ENCODE data around the gene AP5M1.
"Not testable (repeated sequence)": the region's sequence is repeated elsewhere in the genome, so short reads cannot be mapped to it uniquely, and the experiment has no call there.

The AP5M1 gene

DNA sequence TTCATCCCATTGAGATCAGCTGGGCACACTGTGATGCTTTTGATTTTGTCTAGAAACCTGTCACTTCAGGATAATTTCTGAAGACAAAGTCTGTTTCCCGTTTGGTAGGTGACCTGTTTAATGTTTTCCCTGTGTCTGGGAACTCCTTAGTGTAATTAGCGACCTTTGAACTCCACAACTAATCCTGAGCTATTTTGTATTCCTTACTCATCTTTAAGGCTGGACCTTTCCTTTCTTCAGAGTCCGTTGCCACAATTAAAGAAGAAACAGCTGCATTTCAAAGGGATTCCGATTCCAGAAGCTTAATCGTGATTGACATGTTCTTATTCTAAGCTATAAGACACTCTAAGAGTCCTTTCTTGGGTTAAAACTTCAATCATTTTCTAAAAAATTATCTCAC, 22.0 kb downstream of the AP5M1 start:
- in situ Hi-C loops (cut with HindIII; ENCODE audit: low sequenced_read_pairs), result no loop called here

DNA sequence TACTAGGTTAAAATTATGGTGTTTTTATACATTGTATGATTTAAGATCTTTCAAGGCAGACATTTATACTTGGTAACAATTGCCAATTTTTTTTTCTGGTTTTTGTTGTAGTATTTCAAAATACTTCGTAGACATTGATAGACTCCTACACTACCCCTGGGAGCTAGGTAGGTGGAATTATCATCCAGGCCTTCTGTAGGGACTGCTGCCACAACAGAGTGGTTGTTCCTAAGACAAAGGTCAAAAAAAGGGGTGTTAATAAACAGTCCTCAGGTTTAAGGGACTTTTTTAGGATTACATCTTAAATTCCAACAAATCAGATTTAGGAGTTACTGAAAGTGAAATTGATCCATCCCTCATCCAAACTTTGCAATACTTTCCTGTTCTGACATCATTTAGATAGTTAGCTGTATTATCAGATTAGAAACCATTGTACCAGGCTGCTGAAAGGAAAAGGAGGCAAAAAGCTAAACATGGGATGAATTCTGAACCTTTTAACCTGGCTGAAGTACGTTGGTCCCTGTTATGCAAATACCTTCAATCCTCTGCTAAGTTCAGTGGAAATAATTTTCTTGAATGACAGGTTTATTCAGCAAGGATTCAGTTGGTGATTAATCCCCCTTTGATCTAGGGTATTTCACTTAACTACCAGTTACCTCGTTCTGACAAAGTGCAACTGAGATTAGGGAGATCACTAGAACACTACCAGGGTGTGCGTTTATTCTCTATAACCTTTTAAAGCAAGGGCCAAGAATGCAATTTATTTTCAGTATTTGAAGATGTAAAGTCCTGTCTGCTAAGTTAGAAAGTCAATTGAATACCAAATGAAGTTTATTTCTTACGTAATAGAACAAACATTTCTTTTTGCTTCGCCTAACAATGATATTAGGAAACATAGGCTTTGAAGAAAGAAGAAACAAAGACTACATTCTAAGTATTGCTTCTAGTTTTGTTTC, 23.2 kb downstream of the AP5M1 start:
- in situ Hi-C loops (cut with HindIII; ENCODE audit: low sequenced_read_pairs), result no loop called here

DNA sequence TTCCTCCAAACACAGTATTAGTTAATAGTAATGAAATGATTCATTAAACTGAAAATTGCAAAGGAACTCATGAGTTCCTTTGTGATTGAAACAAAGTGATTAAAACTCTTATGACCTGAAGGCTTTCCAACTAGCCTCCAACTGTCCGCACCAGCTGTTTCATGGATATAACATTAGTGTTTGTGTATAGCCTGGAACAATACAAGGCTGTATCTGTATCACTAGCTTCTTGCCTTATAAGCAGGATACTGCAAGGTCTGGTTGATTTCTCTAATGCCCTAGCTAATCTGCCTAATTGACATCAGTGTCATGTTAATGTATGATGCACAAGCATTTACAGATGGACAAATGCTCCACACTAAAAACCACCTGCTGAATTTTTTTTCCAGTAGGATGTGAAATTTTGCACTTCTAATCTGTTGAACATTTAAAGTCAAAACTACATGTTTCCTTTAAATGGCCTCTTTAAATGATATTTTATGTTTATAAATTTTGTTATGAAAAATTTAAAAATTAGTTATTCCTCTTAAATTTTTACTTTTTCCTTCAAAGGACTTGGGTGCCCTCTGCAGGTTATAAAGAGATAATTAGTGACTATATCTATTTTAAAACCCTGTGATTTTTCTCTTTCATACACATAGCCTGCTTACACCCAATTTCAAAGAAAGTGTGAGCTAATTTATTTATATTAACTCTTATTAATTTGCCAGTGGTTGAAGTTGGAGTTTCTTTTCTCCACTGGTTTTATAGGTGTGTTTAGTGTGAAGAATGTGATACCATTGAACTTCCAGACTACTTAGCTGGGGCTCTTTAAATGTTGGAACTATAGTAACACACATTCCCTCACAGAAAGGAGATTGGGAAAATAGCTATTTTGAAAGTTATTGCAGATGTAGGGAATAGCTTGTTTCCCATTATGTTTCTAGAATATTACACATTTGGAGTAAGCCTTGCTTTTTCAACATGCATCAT, 25.4 kb downstream of the AP5M1 start:
- in situ Hi-C loops (cut with HindIII; ENCODE audit: low sequenced_read_pairs), result no loop called here

DNA sequence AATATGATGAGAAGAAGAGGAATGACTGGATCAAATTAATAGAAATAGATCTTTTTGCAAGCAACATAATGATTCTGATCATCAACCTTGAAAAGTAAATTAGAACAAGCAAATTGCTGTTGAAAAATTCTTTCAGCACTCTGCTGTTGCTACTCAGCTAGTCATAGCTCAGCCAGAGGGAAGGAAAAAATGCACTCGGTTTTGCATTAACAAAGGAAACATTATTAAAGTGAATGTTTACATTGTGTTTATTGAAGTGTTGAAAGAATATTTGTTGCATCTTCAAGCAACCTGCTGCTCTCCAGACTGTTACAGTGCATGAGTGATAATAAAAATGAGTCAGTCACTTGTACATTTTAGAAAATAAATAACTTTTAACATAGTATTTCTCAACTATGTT, 26.5 kb downstream of the AP5M1 start:
- in situ Hi-C loops (cut with HindIII; ENCODE audit: low sequenced_read_pairs), result no loop called here

DNA sequence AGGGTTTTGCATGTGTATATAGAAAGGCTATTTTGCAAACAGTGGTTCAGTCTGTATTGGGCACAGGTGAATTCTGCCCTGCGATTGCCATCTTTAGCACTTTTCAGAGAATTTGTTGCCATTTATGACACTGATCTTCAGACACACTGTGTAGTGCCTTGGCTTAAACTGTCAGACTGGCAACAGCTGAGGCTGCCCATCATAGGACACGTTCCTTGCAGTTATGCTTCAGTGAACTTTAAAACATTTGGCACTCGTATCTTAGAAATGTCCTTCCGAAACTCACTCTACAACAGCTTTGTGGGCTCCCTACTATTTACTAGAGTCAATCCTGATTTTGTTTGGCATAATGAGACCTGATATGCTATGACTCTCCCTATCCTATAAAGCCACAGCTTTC, 29.1 kb downstream of the AP5M1 start:
- in situ Hi-C loops (cut with HindIII; ENCODE audit: low sequenced_read_pairs), result no loop called here

DNA sequence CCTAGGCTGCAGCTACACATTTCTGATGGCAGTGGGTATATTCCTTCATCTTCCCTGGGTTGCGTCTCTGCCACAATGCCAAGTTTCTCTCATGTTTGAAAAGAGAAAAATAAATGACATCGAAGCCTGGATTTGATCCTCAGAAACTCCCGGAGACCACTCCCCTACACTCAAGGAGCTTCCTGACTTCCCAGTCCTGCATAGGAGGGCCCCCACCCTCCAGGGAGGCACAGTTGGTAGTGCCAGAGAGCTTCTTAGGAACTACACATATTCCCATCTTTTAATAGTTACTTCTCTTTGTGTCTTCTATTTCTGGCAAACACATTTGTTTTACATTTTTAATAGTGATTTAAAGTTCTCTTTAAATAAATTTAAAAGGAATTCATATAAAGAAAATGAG, 30.7 kb downstream of the AP5M1 start:
- in situ Hi-C loops (cut with HindIII; ENCODE audit: low sequenced_read_pairs), result no loop called here

DNA sequence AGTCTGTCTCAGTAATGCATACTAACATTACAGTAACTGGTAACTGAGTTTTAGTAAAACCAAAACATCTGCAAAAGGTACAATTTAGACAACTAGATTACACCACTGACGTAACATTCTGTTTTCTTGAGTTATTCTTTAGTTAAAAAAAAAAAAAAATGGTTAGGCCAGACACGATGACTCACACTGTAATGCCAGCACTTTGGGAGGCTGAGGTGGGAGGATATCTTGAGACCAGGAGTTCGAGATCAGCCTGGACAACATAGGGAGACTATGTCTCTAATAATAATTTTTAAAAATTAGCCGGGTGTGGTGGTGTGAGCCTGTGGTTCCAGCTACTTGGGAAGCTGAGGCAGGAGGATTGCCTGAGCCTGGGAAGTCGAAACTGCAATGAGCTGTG, 34.1 kb downstream of the AP5M1 start:
- in situ Hi-C loops (cut with HindIII; ENCODE audit: low sequenced_read_pairs), result no loop called here

DNA sequence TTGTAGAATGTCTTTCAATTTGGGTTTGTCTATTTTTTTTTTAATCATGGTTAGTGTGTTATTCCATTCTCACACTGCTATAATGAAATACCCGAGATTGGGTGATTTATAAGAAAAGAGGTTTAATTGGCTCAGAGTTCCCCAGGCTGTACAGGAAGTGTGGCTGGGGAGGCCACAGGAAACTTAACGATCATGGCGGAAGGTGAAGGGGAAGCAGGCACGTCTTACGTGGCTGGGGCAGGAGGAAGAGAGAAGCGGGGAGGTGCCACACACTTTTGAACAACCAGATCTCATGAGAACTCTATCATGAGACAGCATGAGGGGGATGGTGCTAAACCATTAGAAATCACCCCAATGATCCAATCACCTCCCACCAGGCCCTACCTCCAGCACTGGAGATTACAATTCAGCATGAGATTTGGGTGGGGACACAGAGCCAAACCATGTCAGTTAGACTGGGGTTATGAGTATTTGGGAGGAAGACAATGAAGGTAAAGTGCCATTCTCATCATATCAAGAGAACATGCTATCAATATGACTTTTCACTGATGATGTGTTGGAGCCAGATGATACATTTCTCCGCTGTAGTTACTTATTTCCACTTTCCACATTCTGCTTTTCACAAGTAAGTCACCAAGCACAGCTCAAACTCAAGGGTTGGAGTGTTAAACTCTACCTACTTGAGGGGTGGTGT, 45.8 kb downstream of the AP5M1 start:
- in situ Hi-C loops (cut with HindIII; ENCODE audit: low sequenced_read_pairs), result no loop called here

DNA sequence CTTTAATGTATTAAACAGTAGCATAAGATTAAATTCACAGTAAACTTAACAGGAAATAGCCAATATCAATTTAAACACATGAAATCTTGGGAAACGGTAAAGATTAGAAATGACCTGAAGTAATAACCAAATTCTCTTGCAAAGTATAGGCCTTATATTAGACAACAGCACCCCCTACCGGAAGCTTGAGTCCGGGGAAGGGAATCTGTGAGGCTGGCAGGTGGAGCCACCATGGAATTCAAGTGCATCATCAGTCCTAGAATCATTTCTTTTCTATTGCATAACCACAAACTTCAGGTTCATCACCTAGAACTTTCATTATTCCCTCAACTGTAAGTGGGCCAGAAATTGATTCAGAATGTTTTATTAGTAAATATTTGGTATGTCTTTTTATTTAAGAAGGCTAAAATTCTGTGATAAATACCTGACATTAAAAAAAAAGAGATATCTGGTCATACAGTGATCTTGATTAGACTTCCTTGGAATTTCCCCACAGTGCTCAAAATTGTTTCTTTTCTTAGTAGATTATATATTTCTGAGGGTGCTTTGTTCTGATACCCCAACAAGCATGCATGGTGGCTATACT, 48.6 kb downstream of the AP5M1 start:
- in situ Hi-C loops (cut with HindIII; ENCODE audit: low sequenced_read_pairs), result no loop called here

DNA sequence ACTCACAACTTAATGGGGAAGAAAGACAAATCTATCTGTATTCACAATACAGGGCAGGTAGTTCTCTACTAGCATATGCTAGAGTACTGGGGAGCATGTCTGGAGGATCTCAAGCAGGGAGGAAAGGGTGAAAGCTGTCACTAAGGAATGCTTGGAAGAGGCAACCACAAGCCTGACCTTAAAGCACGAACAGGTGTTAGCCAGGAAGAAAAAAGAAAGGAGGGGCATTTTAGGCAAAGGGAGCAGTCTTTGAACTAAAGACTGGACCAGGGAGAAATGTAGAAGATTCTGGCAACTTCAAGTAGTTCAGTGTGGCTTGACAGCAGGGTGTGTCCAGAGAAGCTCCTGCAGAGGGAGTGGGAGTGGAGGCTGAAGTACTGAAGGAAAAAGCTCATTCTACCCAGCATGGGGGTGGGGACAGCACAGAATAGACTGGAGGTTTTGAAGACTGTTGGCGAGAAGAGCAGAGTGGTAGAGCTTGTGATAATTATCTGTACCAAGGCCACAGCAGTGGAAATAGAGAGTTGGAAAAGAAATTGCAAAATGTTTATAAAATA, 50.9 kb downstream of the AP5M1 start:
- in situ Hi-C loops (cut with HindIII; ENCODE audit: low sequenced_read_pairs), result no loop called here

DNA sequence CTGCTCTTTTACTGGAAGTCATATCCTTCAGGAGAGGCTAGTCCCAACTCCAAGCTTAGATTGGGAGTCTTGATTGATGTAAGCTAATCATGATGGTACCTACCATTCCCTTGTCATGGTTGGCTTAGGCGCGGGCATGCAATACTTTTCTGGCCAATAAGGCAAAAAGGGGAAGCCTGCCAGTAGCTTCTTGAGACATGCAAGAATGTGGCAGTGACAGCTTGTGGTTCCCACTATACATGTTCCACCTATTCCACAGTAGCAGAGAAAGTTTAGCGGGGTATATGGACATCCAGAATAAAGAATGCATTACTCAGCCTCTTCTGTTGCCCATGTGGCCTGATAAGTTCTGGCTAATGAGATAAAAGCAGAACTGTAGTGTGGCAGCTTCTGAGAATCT, 55.0 kb downstream of the AP5M1 start:
- in situ Hi-C loops (cut with HindIII; ENCODE audit: low sequenced_read_pairs), result no loop called here

DNA sequence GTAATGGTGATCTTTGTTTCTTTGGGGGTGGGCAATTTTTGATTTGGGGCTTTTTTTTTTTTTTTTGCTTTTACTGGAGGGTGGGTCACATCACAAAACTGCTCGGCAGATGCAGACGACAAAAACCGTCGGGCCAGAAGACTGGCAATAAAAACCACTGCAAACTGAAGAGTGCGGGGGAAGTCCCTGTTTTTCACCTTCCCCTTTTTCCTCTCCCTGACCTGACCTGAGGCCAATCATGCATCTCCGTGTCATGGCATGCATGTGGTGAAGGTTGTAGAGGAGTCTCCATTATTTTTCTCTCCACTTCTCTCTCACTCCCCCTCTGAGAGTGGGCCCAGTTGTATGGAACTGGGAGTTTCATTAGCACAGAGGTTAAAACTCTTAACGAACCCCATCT, 57.5 kb downstream of the AP5M1 start:
- in situ Hi-C loops (cut with HindIII; ENCODE audit: low sequenced_read_pairs), result no loop called here

DNA sequence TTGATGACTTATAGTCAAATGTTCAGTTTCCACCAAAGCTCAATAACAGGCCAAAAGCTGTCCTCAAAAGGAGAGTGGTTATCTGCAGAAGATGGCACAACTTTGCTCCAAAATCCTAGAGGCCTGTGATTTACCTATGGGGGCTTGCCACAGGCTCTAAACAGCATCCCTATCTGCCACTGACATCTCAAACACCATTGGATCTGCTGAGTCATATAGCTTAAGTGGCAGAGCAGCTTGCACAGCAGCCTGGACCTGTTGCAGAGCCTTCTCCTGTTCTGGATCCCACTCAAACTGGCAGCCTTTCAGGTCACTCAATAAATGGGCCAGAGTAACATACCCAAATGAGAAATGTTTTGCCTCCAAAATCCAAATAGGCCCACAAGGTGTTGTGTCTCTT, 61.1 kb downstream of the AP5M1 start:
- in situ Hi-C loops (cut with HindIII; ENCODE audit: low sequenced_read_pairs), result no loop called here

DNA sequence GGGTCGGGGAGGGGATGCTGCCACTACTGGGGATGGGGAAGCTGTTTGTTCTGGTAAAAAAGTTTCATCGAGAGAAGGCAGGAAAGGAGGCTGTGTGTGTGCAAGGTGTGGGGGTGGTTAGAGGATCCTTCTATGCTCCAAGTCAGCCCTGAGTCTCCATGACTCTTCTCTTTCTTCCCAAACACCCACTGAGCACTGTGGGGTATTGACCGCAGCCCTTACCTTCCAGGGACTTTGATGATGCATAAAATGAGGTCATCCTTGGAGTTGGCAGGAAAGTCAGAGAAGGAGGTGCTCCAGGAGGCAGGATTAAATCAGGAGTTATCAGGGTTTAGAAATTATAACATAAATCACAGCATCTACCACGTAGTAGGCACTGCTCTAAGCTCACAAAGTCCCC, 63.7 kb downstream of the AP5M1 start:
- in situ Hi-C loops (cut with HindIII; ENCODE audit: low sequenced_read_pairs), result not testable (repeated sequence)

DNA sequence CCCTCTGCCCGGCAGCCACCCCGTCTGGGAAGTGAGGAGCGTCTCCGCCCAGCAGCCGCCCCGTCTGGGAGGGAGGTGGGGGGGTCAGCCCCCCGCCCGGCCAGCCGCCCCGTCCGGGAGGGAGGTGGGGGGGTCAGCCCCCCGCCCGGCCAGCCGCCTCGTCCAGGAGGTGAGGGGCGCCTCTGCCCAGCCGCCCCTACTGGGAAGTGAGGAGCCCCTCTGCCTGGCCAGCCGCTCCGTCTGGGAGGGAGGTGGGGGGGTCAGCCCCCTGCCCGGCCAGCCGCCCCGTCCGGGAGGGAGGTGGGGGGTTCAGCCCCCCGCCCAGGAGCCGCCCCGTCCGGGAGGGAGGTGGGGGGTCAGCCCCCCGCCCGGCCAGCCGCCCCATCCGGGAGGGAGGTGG, 65.0 kb downstream of the AP5M1 start:
- in situ Hi-C loops (cut with HindIII; ENCODE audit: low sequenced_read_pairs), result not testable (repeated sequence)

DNA sequence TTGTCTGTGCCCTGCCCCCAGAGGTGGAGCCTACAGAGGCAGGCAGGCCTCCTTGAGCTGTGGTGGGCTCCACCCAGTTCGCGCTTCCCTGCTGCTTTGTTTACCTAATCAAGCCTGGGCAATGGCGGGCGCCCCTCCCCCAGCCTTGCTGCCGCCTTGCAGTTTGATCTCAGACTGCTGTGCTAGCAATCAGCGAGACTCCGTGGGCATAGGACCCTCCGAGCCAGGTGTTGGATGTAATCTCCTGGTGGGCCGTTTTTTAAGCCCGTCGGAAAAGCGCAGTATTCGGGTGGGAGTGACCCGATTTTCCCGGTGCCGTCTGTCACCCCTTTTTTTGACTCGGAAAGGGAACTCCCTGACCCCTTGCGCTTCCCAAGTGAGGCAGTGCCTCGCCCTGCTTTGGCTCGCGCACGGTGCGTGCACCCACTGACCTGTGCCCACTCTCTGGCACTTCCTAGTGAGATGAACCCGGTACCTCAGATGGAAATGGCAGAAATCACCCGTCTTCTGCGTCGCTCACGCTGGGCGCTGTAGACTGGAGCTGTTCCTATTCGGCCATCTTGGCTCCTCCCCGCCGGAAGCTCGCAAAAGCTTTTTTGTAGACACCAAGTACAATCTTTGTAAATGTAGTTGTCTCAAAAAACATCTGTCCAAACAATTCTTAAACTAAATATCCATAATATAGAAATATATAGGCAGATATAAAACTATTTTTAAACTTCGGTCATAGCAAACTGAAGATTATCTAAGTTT, 75.0 kb downstream of the AP5M1 start:
- in situ Hi-C loops (cut with HindIII; ENCODE audit: low sequenced_read_pairs), result not testable (repeated sequence)

DNA sequence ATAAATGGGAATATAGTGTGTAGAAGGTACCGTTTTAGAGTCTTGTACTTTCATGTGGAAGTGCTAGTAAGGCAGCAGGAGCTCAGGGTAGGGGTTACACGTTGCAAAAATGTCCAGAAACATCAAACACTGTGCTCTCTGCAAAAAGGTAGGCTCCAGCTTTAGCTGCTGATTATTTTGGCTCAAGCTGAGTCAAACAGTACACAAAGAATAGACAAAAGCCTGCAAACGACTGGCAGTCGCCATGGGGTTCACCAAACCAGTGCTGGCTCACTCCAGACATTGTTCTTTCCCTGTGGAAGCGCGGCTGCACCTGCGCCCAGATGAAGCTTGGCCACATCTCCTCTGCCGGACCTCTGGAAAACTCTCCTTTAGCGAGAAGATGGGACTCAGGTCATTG, 76.3 kb downstream of the AP5M1 start:
- in situ Hi-C loops (cut with HindIII; ENCODE audit: low sequenced_read_pairs), result no loop called here

DNA sequence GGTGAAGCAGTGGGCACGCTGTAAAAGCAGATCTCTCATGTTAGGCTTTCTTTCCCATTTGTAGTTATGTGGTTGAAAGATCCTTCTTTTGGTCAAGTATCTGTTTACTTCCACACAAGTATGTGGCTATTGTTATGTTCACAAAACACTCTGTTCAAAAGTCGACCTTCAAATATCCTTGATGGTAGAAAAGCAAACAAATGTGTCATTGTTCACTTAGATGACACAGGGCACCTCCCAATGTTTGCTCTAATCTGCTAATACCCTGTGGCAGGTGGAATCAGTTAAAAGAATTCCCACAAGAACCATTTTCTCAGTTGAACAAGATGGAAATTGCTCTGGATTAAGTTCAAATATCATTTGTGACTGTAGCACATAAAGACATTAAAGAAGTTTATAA, 78.0 kb downstream of the AP5M1 start:
- in situ Hi-C loops (cut with HindIII; ENCODE audit: low sequenced_read_pairs), result no loop called here
